Stimulated activated CD4-positive, alpha-beta T cell treated with anti-CD3 and anti-CD28 coated beads, Interleukin-15, amount 100 ng/mL, for 24 hours (primary cell): ENCODE measurements around the gene MAMSTR.
"Not testable (repeated sequence)": the region's sequence is repeated elsewhere in the genome, so short reads cannot be mapped to it uniquely, and the experiment has no call there.

ENCODE experiments used
- DNase-seq: peaks from one replicate; pipeline ENCODE4 v3.0.0-alpha.2; 2020

Gene MAMSTR

DNA sequence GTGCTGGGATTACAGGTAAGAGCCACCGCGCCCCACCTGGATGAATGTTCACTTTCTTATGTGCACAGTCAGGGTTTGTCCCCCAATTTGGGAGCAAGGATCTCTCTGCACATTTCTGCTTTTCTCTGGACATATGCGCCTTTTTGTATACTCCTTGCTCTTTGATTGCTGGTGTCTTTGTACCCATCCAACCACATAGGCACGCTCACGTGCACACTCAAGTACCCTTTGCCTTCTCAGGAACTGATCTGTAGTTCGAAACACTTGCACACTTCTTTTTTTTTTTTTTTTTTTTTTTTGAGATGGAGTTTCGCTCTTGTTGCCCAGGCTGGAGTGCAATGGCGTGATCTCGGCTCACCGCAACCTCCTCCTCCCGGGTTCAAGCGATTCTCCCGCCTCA is 1.4 kb downstream of the MAMSTR start:
- DNase-seq, result not testable (repeated sequence)

DNA sequence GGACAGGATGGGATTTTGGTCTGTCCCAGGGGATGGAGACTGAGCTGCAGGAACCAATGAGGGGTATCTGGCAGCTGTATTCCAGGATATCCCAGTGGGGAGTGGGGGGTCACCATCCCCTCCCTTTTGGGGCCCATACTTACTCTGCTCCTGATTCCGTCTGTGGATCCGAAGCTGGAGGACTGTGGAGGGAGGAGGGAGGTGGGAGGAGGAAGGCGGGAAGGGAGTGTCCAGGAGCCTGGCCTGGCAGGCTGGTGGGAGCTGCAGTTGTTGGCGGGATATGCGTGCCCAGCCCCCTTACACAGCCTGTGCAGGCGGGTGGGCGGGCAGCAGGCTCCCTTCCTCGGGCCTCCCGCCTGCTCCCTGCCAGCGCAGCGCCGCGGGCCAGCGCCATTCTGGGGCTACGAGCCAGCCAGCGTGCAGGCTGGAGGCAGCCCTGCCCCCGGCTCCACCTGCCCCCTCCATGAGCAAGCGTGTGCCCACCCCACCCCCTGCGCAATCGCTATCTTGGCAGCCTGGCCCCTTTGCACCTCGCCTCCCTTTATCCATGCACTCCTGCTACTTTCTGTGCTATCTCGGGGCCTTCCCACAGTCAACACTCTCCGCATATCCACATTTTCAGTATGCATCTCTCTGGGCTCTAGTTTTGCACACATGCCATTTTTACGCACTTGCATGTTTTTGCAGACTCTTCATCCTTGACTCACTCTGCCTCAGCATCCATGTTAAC is 2.8 kb downstream of the MAMSTR start:
- no peak for DNase-seq

DNA sequence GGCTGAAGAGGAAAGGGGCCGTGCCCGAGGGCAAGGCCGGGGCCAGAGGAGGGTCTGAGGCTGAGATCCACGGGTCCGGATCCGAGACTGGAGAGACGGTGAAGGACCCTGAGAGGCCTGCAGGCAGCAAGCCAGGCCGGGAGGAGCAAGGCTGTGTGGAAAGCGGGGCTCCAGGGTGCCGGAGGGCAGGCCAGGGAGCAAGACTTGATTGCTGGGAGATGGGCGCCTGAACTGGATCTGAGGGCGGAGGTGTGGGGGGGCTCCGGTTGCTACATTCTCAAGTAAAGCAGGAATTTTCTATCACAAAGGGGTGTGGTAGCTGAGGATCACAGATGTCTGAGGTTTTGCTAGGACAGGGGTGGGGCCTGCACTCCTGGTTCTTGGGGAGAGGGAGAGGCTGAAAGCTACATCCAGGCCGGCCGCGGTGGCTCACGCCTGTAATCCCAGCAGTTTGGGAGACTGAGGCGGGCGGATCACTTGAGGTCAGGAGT is 3.8 kb downstream of the MAMSTR start:
- no peak for DNase-seq

DNA sequence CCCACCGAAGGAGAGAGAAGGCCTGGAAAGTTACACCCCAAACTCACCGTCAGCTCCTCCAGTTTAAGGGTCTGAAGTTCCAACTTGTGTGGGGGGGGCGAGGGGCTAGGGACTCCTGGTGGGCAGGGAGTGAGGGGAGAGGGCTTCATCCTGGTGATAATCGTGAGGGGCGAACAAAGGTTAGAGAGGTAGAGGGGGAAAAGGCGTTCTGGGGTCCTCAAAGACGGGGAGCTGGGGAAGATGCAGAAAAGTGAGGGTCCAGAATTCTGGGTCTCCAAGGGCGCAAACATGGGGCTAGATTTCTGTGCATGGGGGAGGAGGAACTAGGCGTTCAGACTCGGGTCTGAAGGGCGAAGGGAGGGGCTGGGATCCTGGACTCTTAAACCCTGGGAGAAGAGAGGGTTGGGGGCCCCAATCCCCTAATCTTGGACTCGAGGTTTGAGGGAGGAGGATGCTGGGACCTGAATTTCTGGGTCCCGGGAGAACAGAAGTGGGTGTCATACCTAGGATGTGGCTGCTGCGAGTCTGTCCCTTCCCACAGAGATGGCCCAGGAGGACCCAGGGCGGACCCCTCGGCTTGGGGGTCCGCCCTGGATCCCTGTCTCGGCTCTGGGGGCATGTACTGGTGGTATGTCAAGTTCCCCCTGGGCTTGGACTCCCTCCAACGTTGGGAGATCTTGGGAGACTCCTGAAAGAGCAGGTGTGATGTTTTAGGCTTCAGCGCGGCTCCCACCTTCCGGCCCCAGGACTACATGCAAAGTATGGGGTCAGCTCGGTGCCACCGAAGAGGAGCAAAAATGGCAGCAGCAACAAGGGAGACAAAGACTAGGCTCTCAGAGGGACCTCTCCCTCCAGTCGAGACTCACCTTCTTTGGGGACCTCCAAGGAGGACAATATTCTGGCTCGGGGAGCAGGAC is 4.5 kb downstream of the MAMSTR start:
- no peak for DNase-seq

DNA sequence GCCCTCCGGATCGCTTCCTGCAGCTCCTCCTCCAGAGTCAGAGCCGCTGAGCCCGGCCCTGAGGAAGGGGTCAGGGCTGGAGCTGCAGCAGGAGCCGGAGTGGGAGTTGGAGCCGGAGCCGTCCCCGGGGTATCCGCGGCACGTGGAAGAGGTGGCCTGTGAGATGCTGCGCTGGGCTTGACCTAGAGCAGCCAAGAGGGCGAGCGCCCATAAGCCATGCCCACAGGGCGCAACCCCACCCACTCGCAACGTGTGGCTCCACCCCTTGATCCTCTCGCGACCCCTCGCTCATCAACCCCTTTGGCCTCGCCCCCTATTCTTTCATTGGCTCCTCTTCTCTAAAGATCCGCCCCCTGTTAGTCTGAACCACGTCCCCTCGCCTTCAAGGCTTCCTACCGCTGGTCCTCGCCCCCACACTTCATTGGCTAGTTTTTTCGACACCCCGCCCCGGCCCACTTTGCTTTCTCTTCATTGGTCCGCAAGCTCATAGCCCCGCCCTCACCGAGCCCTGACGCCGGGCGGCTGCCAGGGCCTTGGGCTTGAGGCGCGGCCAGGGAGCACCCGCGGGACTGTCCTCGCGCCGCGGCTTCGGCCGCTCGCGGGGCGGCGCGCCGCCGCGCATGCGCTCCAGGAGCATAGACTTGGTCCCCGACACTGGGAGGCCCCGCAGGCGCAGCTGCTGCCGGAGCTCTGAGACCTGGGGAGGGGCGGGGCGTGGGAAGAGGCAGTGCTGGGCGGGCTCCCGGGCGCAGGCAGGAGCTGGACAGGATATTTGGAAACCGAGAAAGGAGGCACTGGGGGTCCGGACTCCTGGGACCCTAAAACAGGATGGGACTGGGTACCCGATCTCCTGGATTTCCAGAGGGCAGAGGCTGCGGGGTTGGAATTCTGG is 5.4 kb downstream of the MAMSTR start:
- peak; percentile 99 for DNase-seq

DNA sequence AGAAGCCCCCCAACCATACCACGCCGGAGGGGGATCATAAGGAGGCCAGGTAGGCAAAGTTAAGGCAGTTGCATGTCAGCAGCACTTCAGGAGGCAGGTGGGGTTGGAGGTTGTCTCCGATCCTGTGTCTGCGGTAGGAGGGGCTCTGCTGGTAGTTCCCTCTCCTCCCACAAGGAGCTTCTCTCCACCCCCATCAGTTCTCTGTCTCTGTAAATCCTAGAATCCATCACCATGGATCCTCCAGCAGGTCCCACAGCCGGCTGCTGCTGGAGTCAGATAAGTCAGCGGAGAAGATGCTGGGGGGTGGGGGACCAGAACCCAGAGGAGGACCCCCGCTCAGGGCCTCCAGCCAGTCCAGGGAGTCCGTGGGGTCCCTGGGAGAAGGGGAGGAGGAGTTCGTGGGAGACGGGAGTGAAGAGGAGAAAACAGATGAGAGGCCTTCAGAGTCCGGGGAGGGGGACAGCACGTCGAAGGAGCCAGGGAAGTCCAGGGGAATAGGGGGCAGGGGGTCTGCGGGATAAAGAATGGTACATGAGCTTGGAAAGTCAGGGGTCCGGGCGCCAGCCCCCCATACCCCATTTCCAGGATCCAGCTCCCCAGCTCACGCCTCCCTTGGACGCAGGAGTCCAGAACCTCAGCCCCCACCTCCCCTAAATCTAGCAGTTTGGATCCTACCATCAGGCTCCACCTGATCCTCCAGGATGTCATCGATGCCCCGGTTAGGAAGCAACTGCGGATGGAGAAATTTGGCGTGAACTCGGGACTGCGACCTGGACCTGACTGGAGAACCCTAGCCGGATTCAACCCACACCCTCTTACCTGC is 6.3 kb downstream of the MAMSTR start:
- DNase-seq, result no peak

DNA sequence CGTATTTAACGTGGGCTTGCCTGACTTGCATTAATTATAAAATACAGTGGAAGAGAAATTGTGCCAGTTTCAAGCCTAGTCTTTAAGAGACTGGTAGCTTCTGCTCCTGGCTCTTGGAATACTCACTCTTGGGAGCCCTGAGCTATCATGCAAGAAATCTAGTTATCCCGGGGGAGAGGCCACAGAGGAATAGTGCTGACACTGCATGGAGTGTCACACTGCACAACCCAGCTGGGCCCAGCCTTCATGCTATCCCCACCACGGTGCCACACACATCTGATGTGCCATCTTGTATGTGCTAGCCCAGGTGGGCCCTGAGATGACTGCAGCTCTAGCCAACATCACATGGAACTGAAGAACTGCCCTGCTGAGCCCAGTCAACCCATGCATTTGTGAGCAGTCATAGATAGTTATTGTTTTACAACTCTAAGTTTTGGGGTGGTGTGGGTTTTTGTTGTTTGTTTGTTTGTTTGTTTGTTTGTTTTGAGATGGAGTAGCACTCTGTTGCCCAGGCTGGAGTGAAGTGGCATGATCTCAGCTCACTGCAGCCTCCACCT is 8.3 kb downstream of the MAMSTR start:
- no peak for DNase-seq

DNA sequence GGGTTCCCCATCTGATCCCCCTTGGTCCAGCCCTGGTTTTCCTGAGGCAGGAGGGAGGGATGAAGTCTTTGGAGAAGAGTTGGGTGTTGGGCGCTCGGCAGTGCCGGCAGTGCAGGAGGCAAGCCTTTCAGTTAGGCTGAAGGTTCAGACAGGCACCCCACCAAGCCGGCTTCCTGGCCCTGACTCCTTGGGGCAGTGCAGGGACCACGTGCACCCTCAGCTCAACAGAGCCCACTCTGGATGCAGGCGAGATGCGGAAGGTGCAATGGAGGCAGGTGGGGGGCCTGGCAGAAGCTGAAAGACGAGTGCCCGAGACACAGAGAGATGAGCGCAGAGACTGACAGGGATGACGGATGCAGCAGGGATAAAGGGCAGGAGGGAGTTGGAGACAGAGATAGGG is 11.1 kb downstream of the MAMSTR start:
- DNase-seq, result no peak

DNA sequence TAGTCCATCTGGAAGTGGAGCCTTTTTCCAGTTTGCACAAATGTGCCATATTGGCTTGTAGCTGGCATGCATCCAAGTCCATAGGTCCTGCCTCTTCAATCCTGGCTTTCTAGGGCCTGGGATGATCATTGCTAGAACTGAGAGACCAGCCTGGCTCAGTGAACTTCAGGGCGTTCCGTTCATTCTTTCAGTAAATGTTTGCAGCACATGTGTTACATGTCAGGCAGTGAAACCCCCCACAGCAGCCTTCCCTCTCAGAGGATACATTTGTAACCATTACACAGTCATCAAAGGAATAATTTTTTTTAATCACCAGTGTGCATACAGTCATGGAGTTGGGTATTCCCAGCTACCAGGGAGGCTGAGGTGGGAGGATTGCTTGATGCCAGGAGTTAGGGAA is 14.1 kb downstream of the MAMSTR start:
- DNase-seq, result no peak

DNA sequence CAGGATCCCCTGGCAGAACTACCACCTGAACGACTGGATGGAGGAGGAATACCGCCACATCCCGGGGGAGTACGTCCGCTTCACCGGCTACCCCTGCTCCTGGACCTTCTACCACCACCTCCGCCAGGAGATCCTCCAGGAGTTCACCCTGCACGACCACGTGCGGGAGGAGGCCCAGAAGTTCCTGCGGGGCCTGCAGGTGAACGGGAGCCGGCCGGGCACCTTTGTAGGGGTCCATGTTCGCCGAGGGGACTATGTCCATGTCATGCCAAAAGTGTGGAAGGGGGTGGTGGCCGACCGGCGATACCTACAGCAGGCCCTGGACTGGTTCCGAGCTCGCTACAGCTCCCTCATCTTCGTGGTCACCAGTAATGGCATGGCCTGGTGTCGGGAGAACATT is 16.2 kb downstream of the MAMSTR start:
- DNase-seq, result no peak

DNA sequence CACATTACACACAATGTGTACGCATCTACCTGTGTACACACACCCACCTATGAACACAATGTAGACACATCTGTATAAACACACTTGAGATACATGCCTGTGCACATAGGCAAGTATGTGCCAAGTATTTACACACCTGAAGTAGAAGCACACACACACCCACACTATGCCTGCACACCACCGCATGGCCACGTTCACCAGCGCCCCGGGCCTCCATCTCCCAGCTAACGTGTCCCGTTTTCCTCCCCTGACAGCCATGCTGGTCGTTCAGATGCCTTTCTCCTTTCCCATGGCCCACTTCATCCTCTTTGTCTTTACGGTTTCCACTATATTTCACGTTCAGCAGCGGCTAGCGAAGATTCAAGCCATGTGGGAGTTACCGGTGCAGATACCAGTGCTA is 16.8 kb downstream of the MAMSTR start:
- DNase-seq, result no peak

DNA sequence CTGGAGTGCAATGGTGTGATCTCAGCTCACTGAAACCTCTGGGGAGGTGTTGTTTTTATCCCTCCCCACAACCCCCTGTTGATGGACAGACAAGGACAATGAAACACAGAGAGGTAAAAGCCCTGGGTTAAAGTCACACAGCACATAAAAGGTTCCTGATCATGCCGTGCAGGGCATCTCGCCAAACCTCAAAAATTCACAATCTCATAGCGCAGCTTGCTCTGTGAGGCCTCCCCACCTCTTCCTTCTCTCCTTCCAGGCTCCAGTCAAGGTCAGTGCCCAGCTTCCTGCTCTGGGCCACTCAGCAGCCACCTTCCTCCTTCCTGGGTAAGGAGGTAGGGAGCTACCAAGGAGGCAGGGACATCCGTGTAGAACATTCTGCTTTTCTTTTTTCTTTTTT is 21.5 kb downstream of the MAMSTR start:
- DNase-seq, result no peak

DNA sequence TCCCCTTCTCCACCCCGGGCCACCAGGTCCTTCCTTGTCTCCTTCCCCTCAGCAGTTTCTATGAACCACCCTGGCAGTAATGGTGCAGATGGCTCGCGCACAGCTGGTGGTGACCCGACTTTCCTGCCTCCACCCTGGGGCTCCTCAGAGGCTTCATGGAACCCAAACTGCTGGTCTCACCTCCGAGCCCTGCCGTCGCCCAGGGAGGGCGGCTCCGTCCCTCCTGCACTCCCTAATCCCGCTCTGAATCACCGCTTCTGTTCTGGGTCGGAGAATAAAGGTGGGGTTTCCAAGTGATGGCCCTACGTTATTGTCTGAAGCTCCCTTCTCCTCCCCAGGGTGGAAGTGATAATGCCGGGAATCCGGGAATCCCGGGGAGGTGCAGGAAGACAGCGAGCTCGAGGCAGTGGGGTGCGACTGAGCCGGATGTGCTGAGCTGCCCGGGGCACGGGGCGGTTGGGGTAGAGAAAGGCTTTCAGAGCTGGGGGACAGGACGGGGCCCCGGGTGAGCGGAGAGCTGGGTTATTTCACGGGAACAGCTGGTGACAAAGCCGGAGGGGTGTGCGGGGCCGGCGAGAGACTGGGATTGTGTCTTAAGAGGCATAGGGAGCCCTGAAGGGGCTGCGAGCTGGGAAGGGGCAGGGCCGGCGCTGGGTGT is 23.0 kb downstream of the MAMSTR start:
- peak; percentile 32 for DNase-seq

DNA sequence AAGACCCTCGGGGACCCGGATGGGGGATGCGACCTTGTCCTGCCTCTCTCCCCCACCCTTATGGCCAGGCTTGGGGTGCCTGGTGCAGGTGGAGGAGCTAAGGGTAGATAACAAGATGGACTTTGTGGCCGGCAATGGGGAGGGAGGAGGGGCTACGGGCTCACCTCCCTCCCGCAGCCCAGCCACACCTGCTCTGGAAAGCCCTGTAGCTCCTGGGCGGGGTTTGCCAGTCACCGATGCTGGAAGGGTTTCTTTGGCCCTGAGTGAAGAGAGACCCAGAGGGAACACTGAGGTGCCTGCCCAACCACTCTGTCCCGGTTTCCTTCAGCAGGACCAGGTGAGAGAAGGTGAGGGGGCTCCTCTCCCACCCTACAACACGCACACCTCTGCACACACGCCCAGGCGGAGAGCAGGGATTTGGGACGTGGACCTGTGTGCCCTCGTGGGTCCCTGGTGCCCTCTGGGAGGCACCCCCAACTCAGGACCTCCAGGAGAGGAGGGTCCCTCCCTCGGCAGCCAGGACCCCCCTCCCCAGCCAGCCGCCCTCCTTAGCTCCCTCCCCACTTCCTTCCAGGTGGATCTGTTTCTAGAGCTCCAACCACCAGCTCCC is 23.7 kb downstream of the MAMSTR start, which contains the start of gene FUT2:
TSS of gene FUT2 (plus strand) at position 229 of the 610 bp plus-strand sequence. CDS start 6,986 bp downstream, outside the sequence.
- no peak for DNase-seq

DNA sequence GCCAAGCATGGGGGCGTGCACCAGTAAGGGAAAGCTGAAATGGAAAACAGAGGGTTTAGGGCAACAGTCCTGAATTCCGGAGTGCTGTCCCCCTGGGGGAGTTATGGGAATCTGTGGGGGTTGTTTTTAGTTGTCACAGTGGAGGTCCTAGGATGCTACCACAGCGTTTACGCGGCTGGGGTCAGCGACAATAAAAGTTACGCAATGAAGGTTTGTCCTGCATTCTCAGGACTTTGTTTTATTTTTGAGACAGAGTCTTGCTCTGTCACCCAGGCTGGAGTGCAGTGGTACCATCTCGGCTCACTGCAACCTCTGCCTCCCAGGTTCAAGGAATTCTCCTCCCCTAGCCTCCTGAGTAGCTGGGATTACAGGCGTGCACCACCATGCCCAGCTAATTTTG is 25.9 kb downstream of the MAMSTR start:
- not testable (repeated sequence) for DNase-seq

DNA sequence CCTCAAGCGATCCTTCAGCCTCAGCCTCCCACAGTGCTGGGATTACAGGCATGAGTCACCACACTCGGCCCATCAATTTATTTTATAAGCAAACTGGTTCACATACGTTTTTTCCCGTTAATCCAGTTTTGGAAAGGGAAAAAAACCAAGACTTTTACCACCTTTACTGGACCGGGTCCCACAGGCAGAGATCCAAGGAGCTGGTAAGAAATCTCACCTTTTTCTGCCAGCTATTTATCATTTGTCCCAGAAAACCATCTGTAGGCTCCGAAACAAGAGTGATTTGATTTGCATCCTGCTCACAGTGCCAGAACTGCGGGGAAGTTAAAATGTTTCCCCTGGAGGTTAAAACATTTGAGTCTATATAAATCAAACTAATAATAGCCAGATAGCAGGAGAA is 30.1 kb downstream of the MAMSTR start:
- DNase-seq, result no peak

DNA sequence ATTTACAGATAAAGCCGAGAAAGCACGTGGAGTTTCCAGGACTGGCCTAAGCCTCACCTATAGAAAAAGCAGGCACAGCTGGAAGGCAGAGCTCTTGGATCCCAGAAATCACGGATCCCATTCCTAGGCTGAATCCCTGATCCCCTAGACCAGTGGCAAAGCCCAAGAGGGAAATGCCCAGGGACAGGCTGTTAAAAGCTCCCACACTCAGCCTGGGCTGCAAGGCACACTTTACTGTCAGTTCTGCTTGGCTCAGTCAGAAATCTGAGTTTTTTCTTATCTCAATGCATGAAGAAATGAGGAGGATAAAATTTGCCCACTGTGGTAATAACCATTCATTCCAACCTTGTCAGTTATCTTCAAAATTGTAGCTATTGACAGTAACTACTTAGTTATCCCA is 31.7 kb downstream of the MAMSTR start:
- DNase-seq, result no peak

DNA sequence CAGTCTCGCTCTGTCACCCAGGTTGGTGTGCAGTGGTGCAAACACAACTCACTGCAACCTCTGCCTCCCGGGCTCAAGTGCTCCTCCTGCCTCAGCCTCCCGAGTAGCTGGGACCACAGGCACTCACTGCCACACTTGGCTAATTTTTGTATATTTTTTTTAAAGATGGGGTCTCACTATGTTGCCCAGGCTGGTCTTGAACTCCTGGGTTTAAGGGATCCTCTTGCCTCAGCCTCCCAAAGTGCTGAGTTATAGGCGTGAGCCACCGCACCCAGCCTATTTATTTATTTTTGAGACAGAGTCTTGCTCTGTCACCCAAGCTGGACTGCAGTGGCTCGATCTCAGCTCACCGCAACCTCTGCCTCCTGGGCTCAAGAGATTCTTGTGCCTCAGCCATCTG is 32.9 kb downstream of the MAMSTR start:
- not testable (repeated sequence) for DNase-seq

DNA sequence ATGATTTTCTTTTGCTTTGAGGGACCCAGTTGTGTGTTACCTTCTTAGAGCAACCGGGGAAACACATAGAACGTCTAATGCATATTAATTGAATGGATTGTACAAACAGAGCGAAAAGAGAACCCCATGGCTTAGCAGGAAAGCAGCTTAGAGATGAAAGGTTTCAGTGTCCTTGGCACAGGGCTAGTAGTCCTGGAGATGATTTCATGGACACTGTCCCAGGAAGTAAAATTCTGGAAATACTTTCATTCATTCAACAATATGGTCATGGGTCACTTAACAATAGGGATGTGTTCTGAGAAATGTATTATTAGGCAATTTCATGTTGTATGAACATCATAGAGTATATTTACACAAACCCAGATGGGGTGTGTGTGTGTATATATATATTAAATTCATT is 33.4 kb downstream of the MAMSTR start:
- no peak for DNase-seq

DNA sequence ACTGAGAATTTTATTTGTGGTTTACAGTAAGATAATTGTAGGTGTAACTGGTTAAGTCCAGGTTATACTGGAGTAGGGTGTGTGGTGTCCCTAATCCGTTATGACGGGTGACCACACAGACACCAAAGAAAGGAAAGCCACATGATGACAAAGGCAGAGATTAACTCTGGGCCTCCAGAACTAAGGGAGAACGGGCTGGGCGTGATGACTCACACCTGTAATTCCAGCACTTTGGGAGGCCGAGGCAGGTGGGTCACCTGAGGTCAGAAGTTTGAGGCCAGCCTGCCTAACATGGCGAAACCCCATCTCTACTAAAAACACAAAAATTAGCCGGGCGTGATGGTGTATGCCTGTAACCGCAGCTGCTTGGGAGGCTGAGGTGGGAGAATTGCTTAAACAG is 33.9 kb downstream of the MAMSTR start:
- DNase-seq, result no peak

DNA sequence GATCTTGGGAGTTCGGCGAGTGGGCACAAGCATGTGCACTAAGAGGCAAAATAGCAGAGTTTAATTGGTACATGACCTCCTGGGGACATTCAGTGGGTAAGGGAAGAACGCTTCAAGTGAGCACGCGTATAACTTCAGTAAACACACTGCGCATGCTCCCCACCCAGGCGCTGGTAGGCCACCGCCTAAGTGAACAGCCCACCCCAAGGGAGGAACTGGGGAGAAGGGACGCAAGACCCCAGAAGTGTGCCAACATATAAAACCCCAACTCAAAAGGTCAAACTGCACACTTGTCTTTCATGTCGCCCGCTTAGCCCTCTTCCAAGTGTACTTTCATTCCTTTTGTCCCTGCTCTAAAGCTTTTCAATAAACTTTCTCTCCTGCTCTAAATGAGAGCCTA is 36.2 kb downstream of the MAMSTR start:
- peak; percentile 53 for DNase-seq
